Middle frontal gyrus (tissue), 1 donor: ENCODE measurements around the gene ANKRD34B.
"Not testable (repeated sequence)": the region's sequence is repeated elsewhere in the genome, so short reads cannot be mapped to it uniquely, and the experiment has no call there.

Experiments used
- DNase-seq: peaks from one replicate; pipeline ENCODE4 v3.0.0-alpha.2; 2015; ENCODE audit warnings: low spot score; ENCODE audit errors: extremely low spot score

The ANKRD34B gene

GRCh38 chr5:80569961-80570786, at the start of gene ANKRD34B:
ANKRD34B (minus strand) TSS chr5:80570280; CDS start chr5:80560019, 10,261 bp downstream.
- DNase-seq = no peak

- DNase-seq = no peak
Observed at GRCh38 chr5:80619086-80619485, 49.0 kb upstream of the ANKRD34B start.

GRCh38 chr5:80618438-80618837, 48.4 kb upstream of the ANKRD34B start:
- no peak for DNase-seq

- DNase-seq = no peak
Observed at GRCh38 chr5:80615266-80615914, 45.3 kb upstream of the ANKRD34B start.

GRCh38 chr5:80609692-80610091, 39.6 kb upstream of the ANKRD34B start:
- no peak for DNase-seq

- DNase-seq = no peak
Observed at GRCh38 chr5:80608731-80609130, 38.7 kb upstream of the ANKRD34B start.

GRCh38 chr5:80607832-80608231, 37.8 kb upstream of the ANKRD34B start:
- no peak for DNase-seq

GRCh38 chr5:80607343-80607742, 37.3 kb upstream of the ANKRD34B start:
- no peak for DNase-seq

GRCh38 chr5:80600943-80601693, 31.0 kb upstream of the ANKRD34B start:
- no peak for DNase-seq

GRCh38 chr5:80597500-80597899, 27.4 kb upstream of the ANKRD34B start:
- DNase-seq = no peak

GRCh38 chr5:80594810-80595209, 24.7 kb upstream of the ANKRD34B start:
- DNase-seq = no peak

GRCh38 chr5:80592761-80593160, 22.7 kb upstream of the ANKRD34B start:
- DNase-seq = no peak

- DNase-seq = no peak
Observed at GRCh38 chr5:80592105-80592504, 22.0 kb upstream of the ANKRD34B start.

GRCh38 chr5:80591352-80591751, 21.3 kb upstream of the ANKRD34B start:
- no peak for DNase-seq

GRCh38 chr5:80590766-80591165, 20.7 kb upstream of the ANKRD34B start:
- DNase-seq = no peak

GRCh38 chr5:80588858-80589540, 18.9 kb upstream of the ANKRD34B start:
- no peak for DNase-seq

GRCh38 chr5:80584770-80585169, 14.7 kb upstream of the ANKRD34B start:
- no peak for DNase-seq

GRCh38 chr5:80580291-80580690, 10.2 kb upstream of the ANKRD34B start:
- DNase-seq = not testable (repeated sequence)

- DNase-seq = no peak
Observed at GRCh38 chr5:80579050-80579449, 9.0 kb upstream of the ANKRD34B start.

- DNase-seq = no peak
Observed at GRCh38 chr5:80577707-80578106, 7.6 kb upstream of the ANKRD34B start.

- DNase-seq = no peak
Observed at GRCh38 chr5:80576383-80576782, 6.3 kb upstream of the ANKRD34B start.
